Endothelial cell (in vitro differentiated cells): ENCODE data around the gene GCA. TPM values are rescaled to one million over a fixed set of nuclear protein-coding genes. Genes with fewer than 3 reads are reported as not detected.
A peak's percentile ranks its signal among the peaks of the same experiment; 100 is the strongest.

Experiments
- DNase-seq: peaks from one replicate; pipeline ENCODE4 v3.0.0; 2021; ENCODE audit warnings: low spot score
- H3K27ac Mint-ChIP-seq: one replicate; pipeline ENCODE4 v1.8.0; 2021; ENCODE audit warnings: mixed read lengths, inconsistent platforms; ENCODE audit not compliant: unreplicated experiment
- H3K27me3 Mint-ChIP-seq: one replicate; pipeline ENCODE4 v1.8.0; 2021; ENCODE audit warnings: mild to moderate bottlenecking, moderate library complexity, mixed read lengths, inconsistent platforms; ENCODE audit not compliant: unreplicated experiment
- H3K36me3 Mint-ChIP-seq: one replicate; pipeline ENCODE4 v1.8.0; 2021; ENCODE audit warnings: mild to moderate bottlenecking, low read depth, mixed read lengths, inconsistent platforms; ENCODE audit not compliant: unreplicated experiment
- H3K4me1 Mint-ChIP-seq: one replicate; pipeline ENCODE4 v1.8.0; 2021; ENCODE audit warnings: mild to moderate bottlenecking, mixed read lengths, inconsistent platforms; ENCODE audit not compliant: unreplicated experiment
- H3K4me3 Mint-ChIP-seq: one replicate; pipeline ENCODE4 v1.8.0; 2021; ENCODE audit warnings: mild to moderate bottlenecking, mixed read lengths, inconsistent platforms; ENCODE audit not compliant: unreplicated experiment
- H3K9me3 Mint-ChIP-seq: one replicate; pipeline ENCODE4 v1.8.0; 2021; ENCODE audit warnings: mixed read lengths, inconsistent platforms; ENCODE audit not compliant: unreplicated experiment
- CTCF ChIP-seq: fragments of 200-600 bp; sonication (generic); IDR thresholded peaks from one replicate; pipeline ENCODE4 v1.5.0; 2021; ENCODE audit warnings: antibody characterized with exemption; ENCODE audit not compliant: unreplicated experiment
- total RNA-seq: library from RNA; stranded (reverse); fragmentation: NEBNext Ultra II Directional; extraction: Animal tissue kit (Norgen Biotek cat#: 25700); gene quantifications from one replicate; pipeline ENCODE4 v1.2.1, GENCODE V29; 2021; ENCODE audit not compliant: unreplicated experiment

GCA gene
- total RNA-seq, 1 donor from 2014 or later = 123 TPM

- no peak for DNase-seq
- H3K27ac Mint-ChIP-seq = no peak overlapping the region
- no peaks in the 10 kb centered on the region for H3K27me3 Mint-ChIP-seq
- peaks cover 2% of the 10 kb centered on the region for H3K4me1 Mint-ChIP-seq
- H3K36me3 Mint-ChIP-seq = no peaks in the 10 kb centered on the region
- TF ChIP-seq CTCF = no peak
- no peaks in the 10 kb centered on the region for H3K9me3 Mint-ChIP-seq
- H3K4me3 Mint-ChIP-seq = no peak overlapping the region
Measured at GRCh38 chr2:162312853-162313252, 31.1 kb upstream of the GCA start.

DNA sequence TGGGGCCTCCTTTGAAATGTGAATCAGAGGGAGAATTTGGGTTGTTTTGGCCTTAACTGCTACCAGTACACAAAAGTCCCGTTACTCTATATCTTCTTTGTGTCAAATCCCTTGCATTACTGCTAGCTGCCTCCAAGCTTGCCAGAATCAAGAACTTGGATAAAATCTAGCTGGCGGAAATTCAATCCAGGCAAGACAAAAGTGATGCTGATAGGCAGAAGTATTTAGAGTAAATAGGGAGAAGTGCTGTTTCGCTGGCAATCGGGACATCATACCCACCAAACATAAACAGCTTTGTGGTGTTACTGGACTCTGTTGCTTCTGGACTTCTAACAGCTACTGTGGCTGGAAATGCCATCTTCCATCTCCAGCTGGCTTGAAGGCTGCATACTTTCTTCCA lies 28.0 kb upstream of the GCA start:
- Mint-ChIP-seq H3K4me1 (peaks cover 9% of the 10 kb centered on the region), H3K27ac (no peak overlapping the region), H3K27me3 (peaks cover 3% of the 10 kb centered on the region), H3K4me3 (no peak overlapping the region), H3K9me3 (no peaks in the 10 kb centered on the region), H3K36me3 (no peaks in the 10 kb centered on the region)
- no peak for TF ChIP-seq CTCF
- no peak for DNase-seq

GRCh38 chr2:162316590-162316989 lies 27.3 kb upstream of the GCA start:
- H3K4me3 Mint-ChIP-seq = peak overlapping the region; percentile 26
- H3K27me3 Mint-ChIP-seq = peaks cover 3% of the 10 kb centered on the region

DNA sequence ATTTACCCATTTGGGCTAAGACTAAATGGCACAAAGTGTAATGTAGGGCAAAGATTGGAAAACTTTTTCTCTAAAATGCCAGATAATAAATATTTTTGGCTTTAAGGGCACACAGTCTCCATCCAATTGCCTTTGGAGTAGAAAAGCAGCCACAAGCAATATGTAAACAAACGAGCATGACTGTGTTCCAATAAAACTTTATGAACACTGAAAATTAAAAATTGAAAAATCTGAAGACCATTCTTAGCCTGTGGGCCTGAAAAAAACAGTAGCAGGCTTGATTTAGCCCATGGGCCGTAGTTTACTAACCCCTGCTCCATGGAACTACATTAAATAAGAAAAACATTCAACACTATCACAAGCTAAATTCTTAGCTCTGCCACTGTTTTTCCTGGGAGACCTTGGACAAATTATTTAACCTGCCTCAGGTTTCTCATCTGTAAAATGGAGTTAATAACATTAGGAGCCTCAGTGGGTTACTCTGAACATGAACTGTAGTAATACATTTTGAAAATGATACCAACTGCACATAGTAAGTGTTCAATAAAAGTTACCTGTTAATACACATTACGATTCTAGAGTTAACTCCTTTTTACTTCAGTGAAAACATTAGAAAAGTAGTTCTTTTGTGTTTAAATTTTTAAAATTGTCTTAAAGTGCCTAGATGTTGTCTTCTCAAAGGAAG lies 26.7 kb upstream of the GCA start:
- Mint-ChIP-seq H3K9me3 (no peaks in the 10 kb centered on the region), H3K36me3 (no peaks in the 10 kb centered on the region), H3K27me3 (peaks cover 3% of the 10 kb centered on the region), H3K4me3 (peak overlapping the region; percentile 26), H3K27ac (no peak overlapping the region), H3K4me1 (peaks cover 9% of the 10 kb centered on the region)
- no peak for DNase-seq
- no peak for TF ChIP-seq CTCF

More at GRCh38 chr2:162316590-162316989, 27.3 kb upstream of the GCA start:
- Mint-ChIP-seq H3K9me3 (no peaks in the 10 kb centered on the region), H3K27ac (no peak overlapping the region), H3K36me3 (no peaks in the 10 kb centered on the region), H3K4me1 (peaks cover 9% of the 10 kb centered on the region)
- DNase-seq = no peak
- TF ChIP-seq CTCF = no peak

DNA sequence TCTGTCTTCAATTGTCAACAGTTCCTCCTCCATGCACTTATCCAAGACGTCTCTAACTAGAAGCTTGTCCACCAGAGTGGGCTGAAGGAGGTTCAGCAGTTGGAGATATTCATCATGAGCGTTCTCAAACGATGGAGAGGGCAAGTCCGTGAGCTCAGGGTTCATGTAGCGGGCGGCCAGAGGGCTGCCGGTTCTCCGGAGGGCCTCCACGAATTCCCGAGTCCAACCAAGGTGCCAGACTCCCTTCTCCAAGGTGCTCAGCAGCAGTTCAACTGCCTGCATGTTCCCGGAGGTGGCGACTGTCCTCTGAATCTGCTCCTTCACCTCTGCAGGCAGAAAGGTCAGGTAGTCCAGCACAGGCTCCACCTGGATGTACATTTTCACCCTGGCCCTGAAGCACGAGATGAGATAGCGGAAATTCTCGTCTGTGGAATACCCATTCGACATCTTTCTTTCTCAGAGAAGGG lies 26.0 kb upstream of the GCA start:
- peak; percentile 9 for DNase-seq
- Mint-ChIP-seq H3K36me3 (no peaks in the 10 kb centered on the region), H3K27me3 (peaks cover 3% of the 10 kb centered on the region), H3K9me3 (no peaks in the 10 kb centered on the region), H3K4me3 (peak overlapping the region; percentile 93), H3K4me1 (peaks cover 9% of the 10 kb centered on the region), H3K27ac (no peak overlapping the region)
- no peak for TF ChIP-seq CTCF
